ENCODE results near the gene CCDC110.

CCDC110 gene

GRCh38 chr4:185464887-185465286 lies 6.6 kb downstream of the CCDC110 start:
- peaks cover 6% of the 10 kb centered on the region; the same call in 1 of the 2 replicates for H3K4me1 ChIP-seq (ENCODE audit: low read length)
- H3K36me3 ChIP-seq (replicated peaks; ENCODE audit: insufficient read depth, low read length): no peaks in the 10 kb centered on the region
- no peak overlapping the region for H3K4me3 ChIP-seq (ENCODE audit: low read length)
- H3K9ac ChIP-seq (ENCODE audit: low read length): no peak overlapping the region
- TF ChIP-seq EZH2phosphoT487 (IDR thresholded peaks at IDR 0.05; ENCODE audit: low read length) (no peak), EZH2 (optimal IDR thresholded peaks at IDR 0.05; ENCODE audit: low read depth, low read length) (no peak), CTCF (IDR thresholded peaks at IDR 0.05; ENCODE audit: low read length) (no peak)
- no peak overlapping the region for H3K27ac ChIP-seq (ENCODE audit: low read length)
- no peaks in the 10 kb centered on the region for H4K20me1 ChIP-seq (ENCODE audit: insufficient read depth, low read length)
- no peaks in the 10 kb centered on the region for H3K9me3 ChIP-seq (replicated peaks; ENCODE audit: insufficient read depth, low read length)
- no peak overlapping the region for H2AFZ ChIP-seq (ENCODE audit: low read length)
- DNase-seq: no peak
- no peaks in the 10 kb centered on the region for H3K9me2 ChIP-seq (replicated peaks; ENCODE audit: insufficient read depth, low read length)
- H3F3A ChIP-seq (ENCODE audit: insufficient read depth, low read length): no peaks in the 10 kb centered on the region
- H3K4me2 ChIP-seq (ENCODE audit: low read depth, low read length): no peak overlapping the region
- peaks cover 3% of the 10 kb centered on the region; the same call in 1 of the 2 replicates for H3K79me2 ChIP-seq (ENCODE audit: low read length)
- H3K27me3 ChIP-seq (replicated peaks; ENCODE audit: insufficient read depth, low read length): no peaks in the 10 kb centered on the region

- Histone ChIP-seq H2AFZ (ENCODE audit: low read length) (no peak overlapping the region), H3K9ac (ENCODE audit: low read length) (no peak overlapping the region)
These were observed 7.3 kb downstream of the CCDC110 start for GRCh38 chr4:185464183-185464582.

GRCh38 chr4:185463541-185463940 lies 8.0 kb downstream of the CCDC110 start:
- Histone ChIP-seq H3K79me2 (ENCODE audit: low read length) (no peaks in the 10 kb centered on the region), H3K4me2 (ENCODE audit: low read depth, low read length) (no peak overlapping the region), H3K9me3 (replicated peaks; ENCODE audit: insufficient read depth, low read length) (no peaks in the 10 kb centered on the region), H3K4me3 (ENCODE audit: low read length) (no peak overlapping the region), H3K27me3 (replicated peaks; ENCODE audit: insufficient read depth, low read length) (no peaks in the 10 kb centered on the region), H3K9ac (ENCODE audit: low read length) (no peak overlapping the region), H3K9me2 (replicated peaks; ENCODE audit: insufficient read depth, low read length) (no peaks in the 10 kb centered on the region), H3K27ac (ENCODE audit: low read length) (no peak overlapping the region), H3K4me1 (ENCODE audit: low read length) (no peaks in the 10 kb centered on the region), H3F3A (ENCODE audit: insufficient read depth, low read length) (no peaks in the 10 kb centered on the region), H2AFZ (ENCODE audit: low read length) (no peak overlapping the region), H4K20me1 (ENCODE audit: insufficient read depth, low read length) (no peaks in the 10 kb centered on the region), H3K36me3 (replicated peaks; ENCODE audit: insufficient read depth, low read length) (no peaks in the 10 kb centered on the region)
- no peak for TF ChIP-seq EZH2phosphoT487 (IDR thresholded peaks at IDR 0.05; ENCODE audit: low read length)
- no peak for TF ChIP-seq EZH2 (optimal IDR thresholded peaks at IDR 0.05; ENCODE audit: low read depth, low read length)
- no peak for TF ChIP-seq CTCF (IDR thresholded peaks at IDR 0.05; ENCODE audit: low read length)
- no peak for DNase-seq

More at GRCh38 chr4:185464183-185464582, 7.3 kb downstream of the CCDC110 start:
- no peak overlapping the region for H3K4me3 ChIP-seq (ENCODE audit: low read length)
- H3K27ac ChIP-seq (ENCODE audit: low read length): no peak overlapping the region
- no peak overlapping the region for H3K4me2 ChIP-seq (ENCODE audit: low read depth, low read length)
- DNase-seq: no peak
- H3K9me3 ChIP-seq (replicated peaks; ENCODE audit: insufficient read depth, low read length): no peaks in the 10 kb centered on the region
- no peaks in the 10 kb centered on the region for H3F3A ChIP-seq (ENCODE audit: insufficient read depth, low read length)
- no peaks in the 10 kb centered on the region for H4K20me1 ChIP-seq (ENCODE audit: insufficient read depth, low read length)
- no peaks in the 10 kb centered on the region for H3K27me3 ChIP-seq (replicated peaks; ENCODE audit: insufficient read depth, low read length)
- no peaks in the 10 kb centered on the region for H3K4me1 ChIP-seq (ENCODE audit: low read length)
- TF ChIP-seq EZH2phosphoT487 (IDR thresholded peaks at IDR 0.05; ENCODE audit: low read length) (no peak), CTCF (IDR thresholded peaks at IDR 0.05; ENCODE audit: low read length) (no peak), EZH2 (optimal IDR thresholded peaks at IDR 0.05; ENCODE audit: low read depth, low read length) (no peak)
- no peaks in the 10 kb centered on the region for H3K79me2 ChIP-seq (ENCODE audit: low read length)
- H3K36me3 ChIP-seq (replicated peaks; ENCODE audit: insufficient read depth, low read length): no peaks in the 10 kb centered on the region
- H3K9me2 ChIP-seq (replicated peaks; ENCODE audit: insufficient read depth, low read length): no peaks in the 10 kb centered on the region
